Neural progenitor cell (in vitro differentiated cells): ENCODE data around the gene CDK1.

Experiments
- CTCF ChIP-seq: fragments of 200-600 bp; sonication (generic); IDR thresholded peaks from 2 replicates; pipeline ENCODE4 v1.5.1; 2017; ENCODE audit warnings: antibody characterized with exemption, mild to moderate bottlenecking
- EZH2 ChIP-seq: fragments of 200-600 bp; sonication (generic); IDR thresholded peaks from 2 replicates; pipeline ENCODE4 v1.6.1; 2017; ENCODE audit warnings: antibody characterized with exemption, mild to moderate bottlenecking, moderate library complexity
- EZH2phosphoT487 ChIP-seq: fragments of 200-600 bp; sonication (generic); IDR thresholded peaks from 2 replicates; pipeline ENCODE4 v1.6.1; 2017; ENCODE audit warnings: antibody characterized with exemption

GRCh38 chr10:60777696-60778213 lies 523 bp upstream of the CDK1 start:
- no peak for TF ChIP-seq EZH2
- no peak for TF ChIP-seq CTCF
- TF ChIP-seq EZH2phosphoT487: no peak
